Activated CD4-positive, alpha-beta T cell treated with anti-CD3 and anti-CD28 coated beads, Interleukin-2, amount 10 ng/mL, durations not matched to agents 7 days and 5 days (primary cell): Measurements from ENCODE around the gene DCC. TPM values are rescaled to one million over a fixed set of nuclear protein-coding genes. Genes with fewer than 3 reads are reported as not detected.

Experiments
- CTCF ChIA-PET: fragments of 350-600 bp; sonication (Branson Sonifier 250); formaldehyde crosslinking; loops from one replicate; lab custom pipeline; 2021; ENCODE audit warnings: antibody characterized with exemption; lab: Charles Lee
- POLR2A ChIA-PET: fragments of 350-600 bp; sonication (Branson Sonifier 250); formaldehyde crosslinking; loops from one replicate; lab custom pipeline; 2021; ENCODE audit warnings: antibody characterized with exemption; lab: Charles Lee
- DNase-seq: peaks from one replicate; pipeline ENCODE4 v3.0.0-alpha.2; 2020
- H3K27ac Mint-ChIP-seq: one replicate; pipeline ENCODE4 v1.8.0; 2021; ENCODE audit warnings: mild to moderate bottlenecking, moderate library complexity, mixed read lengths
- H3K27me3 Mint-ChIP-seq: one replicate; pipeline ENCODE4 v1.8.0; 2021; ENCODE audit warnings: mixed read lengths
- H3K36me3 Mint-ChIP-seq: one replicate; pipeline ENCODE4 v1.8.0; 2021; ENCODE audit warnings: low read depth, mixed read lengths
- H3K4me1 Mint-ChIP-seq: one replicate; pipeline ENCODE4 v1.8.0; 2021; ENCODE audit warnings: mixed read lengths
- H3K4me3 Mint-ChIP-seq: one replicate; pipeline ENCODE4 v1.8.0; 2021; ENCODE audit warnings: mild to moderate bottlenecking, moderate library complexity, mixed read lengths
- H3K9me3 Mint-ChIP-seq: one replicate; pipeline ENCODE4 v1.8.0; 2021; ENCODE audit warnings: mixed read lengths
- total RNA-seq, 2 experiments: library from RNA; stranded (reverse); gene quantifications; one replicate each; pipeline ENCODE4 v1.2.3, GENCODE V29; 2021

The DCC gene
- total RNA-seq, 2 experiments from 2014 or later = not detected

DNA sequence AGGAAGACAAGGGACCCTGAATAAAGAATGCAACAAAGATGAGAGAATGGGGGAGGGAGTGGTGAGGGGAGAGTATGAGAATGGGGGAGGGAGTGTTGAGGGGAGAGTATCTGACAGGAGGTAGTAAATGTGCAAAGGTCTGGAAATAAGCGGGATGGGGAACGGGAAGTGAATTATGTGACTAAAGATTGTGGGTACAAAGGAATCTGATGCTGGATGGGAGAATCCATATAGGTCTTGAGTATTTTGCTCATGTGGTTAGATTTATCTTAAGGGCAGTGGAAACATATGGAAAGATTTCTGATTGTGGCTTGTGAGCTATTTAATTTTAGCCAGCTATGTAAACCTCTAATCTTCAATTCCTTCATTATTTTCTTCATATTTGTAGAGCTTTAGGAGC lies 593.4 kb downstream of the DCC start:
- CTCF ChIA-PET = interaction anchor here (0.6 kb wide), 1 partner anchor 18 kb away, joined by 4 read pairs; no protein-coding TSS in a partner anchor
- no peak for DNase-seq
- POLR2A ChIA-PET = no interaction called here
- Mint-ChIP-seq H3K9me3 (peaks cover 3% of the 10 kb centered on the region), H3K27ac (no peak overlapping the region), H3K27me3 (no peaks in the 10 kb centered on the region), H3K4me1 (no peaks in the 10 kb centered on the region), H3K36me3 (no peaks in the 10 kb centered on the region), H3K4me3 (no peak overlapping the region)

DNA sequence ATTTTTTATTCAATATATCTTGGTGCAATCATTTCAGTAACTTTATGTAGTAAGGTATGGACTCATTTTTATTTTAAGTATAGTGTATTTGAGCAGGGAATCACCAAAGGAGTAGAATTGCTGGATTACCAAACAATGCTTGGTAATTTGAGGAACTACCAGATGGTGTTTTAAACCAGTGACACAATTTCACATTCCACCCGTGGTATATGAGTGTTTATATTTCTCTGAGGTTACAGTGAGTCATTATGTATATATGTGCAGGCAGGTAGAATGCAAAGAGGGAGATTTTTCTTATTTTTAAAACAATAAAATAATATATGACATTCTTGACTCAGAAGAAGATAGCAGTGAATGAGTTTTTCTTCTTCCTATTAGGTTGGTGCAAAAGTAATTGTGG lies 596.9 kb downstream of the DCC start:
- H3K4me3 Mint-ChIP-seq = no peak overlapping the region

DNA sequence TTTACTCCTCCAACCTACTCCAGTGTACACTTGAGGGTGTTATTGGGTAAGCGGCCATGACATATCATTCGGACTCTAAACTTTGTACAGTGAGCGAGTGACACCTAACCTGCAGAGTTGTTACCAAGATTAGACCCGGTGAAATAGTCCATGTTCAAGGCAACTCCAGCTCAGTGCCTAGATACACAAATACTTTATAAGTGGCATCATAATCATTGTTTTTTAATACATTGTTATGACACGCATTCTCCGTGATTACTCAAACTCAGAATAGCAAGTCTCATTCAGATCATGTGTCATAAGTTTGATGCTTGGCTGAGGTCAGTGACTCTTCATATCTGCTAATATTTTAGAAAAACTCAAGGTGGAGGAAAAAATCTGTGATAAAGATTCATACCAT lies 597.8 kb downstream of the DCC start:
- Mint-ChIP-seq H3K27ac (no peak overlapping the region), H3K9me3 (peaks cover 1% of the 10 kb centered on the region)
- CTCF ChIA-PET = no interaction called here

More for the DNA sequence above, 596.9 kb downstream of the DCC start:
- CTCF ChIA-PET = no interaction called here
- DNase-seq = no peak
- H3K4me1 Mint-ChIP-seq = no peaks in the 10 kb centered on the region
- no peak overlapping the region for H3K27ac Mint-ChIP-seq
- H3K36me3 Mint-ChIP-seq = no peaks in the 10 kb centered on the region
- POLR2A ChIA-PET = no interaction called here
- H3K27me3 Mint-ChIP-seq = no peaks in the 10 kb centered on the region
- peaks cover 3% of the 10 kb centered on the region for H3K9me3 Mint-ChIP-seq

GRCh38 chr18:52945552-52945951 lies 605.6 kb downstream of the DCC start:
- Mint-ChIP-seq H3K27me3 (no peaks in the 10 kb centered on the region), H3K9me3 (peaks cover 3% of the 10 kb centered on the region), H3K36me3 (no peaks in the 10 kb centered on the region), H3K4me1 (no peaks in the 10 kb centered on the region), H3K27ac (no peak overlapping the region), H3K4me3 (no peak overlapping the region)
- ChIA-PET POLR2A (no interaction called here), CTCF (no interaction called here)
- no peak for DNase-seq

More for the DNA sequence above, 597.8 kb downstream of the DCC start:
- no peaks in the 10 kb centered on the region for H3K4me1 Mint-ChIP-seq
- no peaks in the 10 kb centered on the region for H3K36me3 Mint-ChIP-seq
- H3K27me3 Mint-ChIP-seq = no peaks in the 10 kb centered on the region
- no peak overlapping the region for H3K4me3 Mint-ChIP-seq
- no peak for DNase-seq
- POLR2A ChIA-PET = no interaction called here

DNA sequence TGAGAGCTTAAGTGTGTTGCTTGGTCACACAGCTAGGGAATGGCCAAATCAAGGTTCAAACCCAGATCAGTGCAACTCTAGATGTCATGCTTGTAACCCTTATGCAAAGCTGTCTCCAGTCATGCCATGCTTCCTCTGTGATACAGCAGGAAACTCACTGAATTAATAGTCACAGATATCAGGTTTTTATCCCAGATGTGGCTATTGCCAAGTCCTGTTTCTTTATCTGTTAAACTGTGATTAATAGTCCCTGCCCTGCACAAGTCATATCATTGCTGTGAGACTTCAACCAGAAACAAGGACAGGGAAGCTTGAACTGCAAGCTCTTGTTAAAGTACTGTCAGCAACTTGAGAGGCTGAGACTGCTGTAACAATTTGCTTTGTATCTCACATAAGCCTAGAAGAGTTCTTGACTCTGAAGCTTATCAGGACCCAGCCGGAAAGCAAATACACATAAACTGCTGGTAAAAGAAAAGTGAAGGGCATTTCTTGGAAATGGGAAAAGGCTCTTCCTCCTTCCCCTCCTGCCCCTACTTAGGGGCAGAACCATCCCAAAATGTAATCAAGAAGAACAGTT lies 609.0 kb downstream of the DCC start:
- Mint-ChIP-seq H3K9me3 (peaks cover 3% of the 10 kb centered on the region), H3K4me3 (no peak overlapping the region), H3K36me3 (no peaks in the 10 kb centered on the region), H3K27ac (no peak overlapping the region), H3K4me1 (no peaks in the 10 kb centered on the region), H3K27me3 (no peaks in the 10 kb centered on the region)
- ChIA-PET CTCF (no interaction called here), POLR2A (no interaction called here)
- no peak for DNase-seq

DNA sequence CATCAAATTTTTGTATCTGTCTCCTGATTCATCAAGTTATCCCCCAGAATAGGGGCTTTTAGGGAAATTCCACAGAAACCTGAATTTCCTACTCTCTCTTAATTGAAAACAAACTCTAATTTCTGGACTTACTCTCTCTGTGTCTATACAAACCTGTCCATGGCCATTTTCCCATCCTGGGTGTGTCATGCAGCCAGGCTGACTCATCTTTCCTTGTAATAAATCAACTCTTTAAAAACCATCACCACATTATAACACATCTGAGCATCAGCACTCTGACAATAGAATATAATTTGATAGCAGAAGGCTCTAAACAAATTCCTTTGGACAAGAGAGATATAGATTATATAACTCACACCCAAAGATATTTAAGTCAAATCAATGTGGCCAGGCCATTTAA lies 610.2 kb downstream of the DCC start:
- no peaks in the 10 kb centered on the region for H3K27me3 Mint-ChIP-seq
- H3K9me3 Mint-ChIP-seq = peaks cover 3% of the 10 kb centered on the region
- H3K27ac Mint-ChIP-seq = no peak overlapping the region
- H3K4me1 Mint-ChIP-seq = no peaks in the 10 kb centered on the region
- no peaks in the 10 kb centered on the region for H3K36me3 Mint-ChIP-seq
- DNase-seq = no peak
- CTCF ChIA-PET = no interaction called here
- H3K4me3 Mint-ChIP-seq = no peak overlapping the region
- POLR2A ChIA-PET = no interaction called here

- CTCF ChIA-PET = no interaction called here
These were observed 613.4 kb downstream of the DCC start for GRCh38 chr18:52953387-52953786.

GRCh38 chr18:52963481-52963880 lies 623.5 kb downstream of the DCC start:
- ChIA-PET POLR2A (no interaction called here), CTCF (no interaction called here)
- H3K4me1 Mint-ChIP-seq = no peaks in the 10 kb centered on the region
- no peak for DNase-seq
- H3K36me3 Mint-ChIP-seq = no peaks in the 10 kb centered on the region
- H3K27ac Mint-ChIP-seq = no peak overlapping the region
- H3K4me3 Mint-ChIP-seq = no peak overlapping the region
- no peaks in the 10 kb centered on the region for H3K27me3 Mint-ChIP-seq
- peaks cover 5% of the 10 kb centered on the region for H3K9me3 Mint-ChIP-seq

More at GRCh38 chr18:52953387-52953786, 613.4 kb downstream of the DCC start:
- H3K4me1 Mint-ChIP-seq = no peaks in the 10 kb centered on the region
- POLR2A ChIA-PET = no interaction called here
- no peak overlapping the region for H3K4me3 Mint-ChIP-seq
- H3K27ac Mint-ChIP-seq = no peak overlapping the region
- no peaks in the 10 kb centered on the region for H3K27me3 Mint-ChIP-seq
- DNase-seq = no peak
- H3K36me3 Mint-ChIP-seq = no peaks in the 10 kb centered on the region
- peaks cover 6% of the 10 kb centered on the region for H3K9me3 Mint-ChIP-seq

DNA sequence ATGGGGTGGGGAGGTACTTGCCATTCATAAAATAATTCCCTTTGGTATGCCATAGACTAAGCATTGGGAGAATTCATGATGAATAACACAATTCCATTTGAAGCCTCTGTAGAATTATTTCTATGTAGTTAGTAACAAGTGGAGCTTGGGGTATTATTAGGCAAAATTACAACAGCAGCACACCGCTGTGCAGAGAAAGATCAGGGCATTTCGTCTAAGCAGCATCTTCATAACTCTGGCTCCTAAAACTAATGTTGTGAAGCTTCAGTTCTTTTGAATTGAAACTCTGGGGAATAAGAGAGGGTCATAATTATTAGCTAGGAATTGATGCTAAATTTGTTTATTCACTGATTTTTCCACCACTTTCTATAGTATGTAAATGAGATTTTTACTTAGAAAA lies 630.7 kb downstream of the DCC start:
- POLR2A ChIA-PET = no interaction called here
- Mint-ChIP-seq H3K4me3 (no peak overlapping the region), H3K27me3 (no peaks in the 10 kb centered on the region), H3K27ac (no peak overlapping the region), H3K4me1 (no peaks in the 10 kb centered on the region), H3K9me3 (peaks cover 5% of the 10 kb centered on the region), H3K36me3 (no peaks in the 10 kb centered on the region)
- CTCF ChIA-PET = no interaction called here
- no peak for DNase-seq

DNA sequence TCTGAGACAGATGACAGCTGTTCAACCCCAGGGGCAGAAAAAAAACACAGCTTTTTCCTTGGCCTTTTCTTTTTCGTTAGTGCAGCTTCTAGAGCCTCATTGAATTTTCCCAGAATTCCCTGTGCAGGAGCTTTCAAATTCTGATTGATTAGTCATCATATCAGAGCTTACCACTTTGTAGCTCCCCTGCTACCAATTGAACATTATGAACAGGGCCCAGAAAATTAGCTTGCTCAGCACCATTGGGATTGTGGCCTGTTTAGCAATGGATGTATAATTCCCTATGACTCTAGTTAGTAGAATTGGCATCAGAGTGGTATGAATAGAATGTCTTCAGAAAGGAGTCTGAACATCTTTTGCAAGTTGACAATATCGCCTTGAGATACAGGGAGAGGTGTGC lies 631.1 kb downstream of the DCC start:
- Mint-ChIP-seq H3K4me3 (no peak overlapping the region), H3K36me3 (no peaks in the 10 kb centered on the region), H3K27ac (no peak overlapping the region), H3K9me3 (peaks cover 5% of the 10 kb centered on the region), H3K27me3 (no peaks in the 10 kb centered on the region), H3K4me1 (no peaks in the 10 kb centered on the region)
- POLR2A ChIA-PET = no interaction called here
- CTCF ChIA-PET = no interaction called here
- no peak for DNase-seq

DNA sequence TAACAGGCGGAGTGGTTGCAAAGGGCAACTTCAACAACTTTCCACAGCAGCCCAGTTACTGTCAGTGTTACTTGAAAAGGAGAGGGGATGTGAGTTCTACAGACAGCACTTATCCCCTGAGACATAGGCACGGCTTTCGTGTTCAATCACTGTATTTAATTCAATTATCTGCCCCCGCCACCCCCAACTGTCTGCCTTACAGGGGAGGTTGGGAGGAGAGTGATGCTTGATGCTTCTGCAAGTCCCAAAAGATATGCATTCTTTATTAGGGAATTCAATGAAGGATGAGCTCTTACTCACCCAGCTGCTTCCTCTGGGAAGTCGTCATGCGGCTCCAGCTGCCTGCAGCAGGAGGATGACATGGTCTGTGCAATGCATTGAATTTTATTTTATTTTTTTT lies 639.9 kb downstream of the DCC start:
- H3K27me3 Mint-ChIP-seq = no peaks in the 10 kb centered on the region
- H3K9me3 Mint-ChIP-seq = no peaks in the 10 kb centered on the region
- CTCF ChIA-PET = no interaction called here
- POLR2A ChIA-PET = no interaction called here
- no peak for DNase-seq
- H3K4me1 Mint-ChIP-seq = no peaks in the 10 kb centered on the region
- H3K27ac Mint-ChIP-seq = no peak overlapping the region
- H3K36me3 Mint-ChIP-seq = no peaks in the 10 kb centered on the region
- H3K4me3 Mint-ChIP-seq = no peak overlapping the region

DNA sequence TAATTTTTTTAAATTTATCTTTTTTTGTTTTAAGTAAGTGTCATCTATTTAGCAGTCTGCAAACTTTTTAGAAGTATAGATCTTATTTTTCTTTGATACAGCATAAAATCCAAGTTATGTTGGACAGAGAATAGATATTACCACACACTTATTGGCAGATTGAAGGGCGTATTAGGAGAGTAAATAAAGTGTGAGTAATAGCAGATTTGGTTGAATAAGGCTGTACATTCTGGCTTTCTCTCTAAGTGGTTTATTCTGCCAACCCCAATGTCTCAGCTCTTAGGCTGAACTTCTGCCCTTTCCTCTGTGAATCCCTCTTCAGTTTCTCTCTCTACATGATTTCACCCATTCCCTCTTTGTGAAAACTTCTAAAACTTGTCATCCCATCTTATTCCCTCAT lies 651.2 kb downstream of the DCC start:
- no peaks in the 10 kb centered on the region for H3K27me3 Mint-ChIP-seq
- H3K9me3 Mint-ChIP-seq = no peaks in the 10 kb centered on the region
- POLR2A ChIA-PET = no interaction called here
- H3K4me1 Mint-ChIP-seq = no peaks in the 10 kb centered on the region
- no peak overlapping the region for H3K27ac Mint-ChIP-seq
- H3K4me3 Mint-ChIP-seq = no peak overlapping the region
- CTCF ChIA-PET = no interaction called here
- H3K36me3 Mint-ChIP-seq = no peaks in the 10 kb centered on the region
- DNase-seq = no peak

GRCh38 chr18:52992041-52992440 lies 652.0 kb downstream of the DCC start:
- Mint-ChIP-seq H3K9me3 (no peaks in the 10 kb centered on the region), H3K27me3 (no peaks in the 10 kb centered on the region), H3K27ac (no peak overlapping the region), H3K36me3 (no peaks in the 10 kb centered on the region), H3K4me1 (no peaks in the 10 kb centered on the region), H3K4me3 (no peak overlapping the region)
- POLR2A ChIA-PET = no interaction called here
- DNase-seq = no peak
- CTCF ChIA-PET = no interaction called here

DNA sequence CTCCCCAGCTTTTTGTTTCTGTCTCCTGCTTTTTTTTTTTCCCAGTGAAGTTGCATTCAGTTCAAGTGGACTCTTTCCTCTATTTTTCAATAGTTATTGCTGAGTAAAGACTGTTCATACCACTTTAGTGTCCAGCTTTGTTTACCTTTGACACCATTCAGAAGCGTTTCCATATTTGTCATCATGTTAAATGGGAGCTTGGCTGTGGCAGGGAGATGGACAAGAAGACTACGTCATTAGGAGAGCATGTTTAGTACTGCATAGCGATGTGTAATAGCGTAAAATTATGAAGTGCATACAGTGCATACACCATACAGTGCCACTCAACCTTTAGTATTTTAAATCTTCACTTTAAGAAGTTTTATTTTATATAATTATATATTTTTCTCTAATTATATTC lies 655.9 kb downstream of the DCC start:
- Mint-ChIP-seq H3K4me1 (no peaks in the 10 kb centered on the region), H3K4me3 (no peak overlapping the region), H3K27me3 (no peaks in the 10 kb centered on the region), H3K9me3 (no peaks in the 10 kb centered on the region), H3K27ac (no peak overlapping the region), H3K36me3 (no peaks in the 10 kb centered on the region)
- ChIA-PET POLR2A (no interaction called here), CTCF (no interaction called here)
- no peak for DNase-seq
